IPS-NIHi7 (cell line): ENCODE measurements around the gene BACH2.
"Not testable (repeated sequence)": the region's sequence is repeated elsewhere in the genome, so short reads cannot be mapped to it uniquely, and the experiment has no call there.

Experiments used
- DNase-seq: peaks from one replicate; pipeline ENCODE4 v3.0.0; 2012; ENCODE audit warnings: mixed read lengths; ENCODE audit errors: extremely low spot score

BACH2 gene

DNA sequence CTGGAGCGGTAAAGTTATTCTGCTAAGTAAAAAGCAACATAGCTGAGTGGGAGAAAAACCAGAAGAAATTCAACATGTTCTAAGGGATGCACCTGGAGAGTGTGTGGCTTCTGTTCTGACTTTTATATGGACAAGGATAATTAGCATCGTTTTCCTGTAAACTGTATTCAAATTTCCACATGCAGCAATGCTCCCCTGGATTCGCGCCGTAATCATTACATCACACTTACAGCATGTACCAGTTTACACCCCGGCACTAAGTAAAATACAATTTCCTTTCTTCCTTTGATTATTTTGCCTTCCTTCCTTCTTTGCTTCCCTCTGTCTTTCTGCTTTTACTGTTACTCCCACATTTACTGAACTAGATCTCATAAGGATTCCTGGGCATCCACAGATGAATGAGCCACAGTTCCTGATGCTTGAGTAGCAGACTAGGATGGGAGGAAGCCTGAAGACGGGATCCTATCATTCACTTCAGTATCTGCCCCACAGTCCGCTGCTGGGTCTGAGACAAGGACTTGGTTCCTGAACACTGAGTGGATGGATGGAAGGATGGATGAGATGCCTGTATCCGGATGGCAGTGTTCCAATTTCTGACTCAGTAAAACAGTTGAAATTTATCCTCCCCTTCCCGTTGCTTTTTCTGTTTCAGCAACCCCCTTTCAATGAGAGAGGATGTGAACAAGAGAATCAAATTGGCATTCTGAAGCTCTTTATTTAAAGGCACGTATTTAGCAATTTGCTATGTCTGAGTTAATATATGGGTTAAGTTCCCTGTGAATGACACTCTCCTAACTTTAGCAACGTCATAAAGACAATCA lies 227.7 kb downstream of the BACH2 start:
- DNase-seq, result no peak

DNA sequence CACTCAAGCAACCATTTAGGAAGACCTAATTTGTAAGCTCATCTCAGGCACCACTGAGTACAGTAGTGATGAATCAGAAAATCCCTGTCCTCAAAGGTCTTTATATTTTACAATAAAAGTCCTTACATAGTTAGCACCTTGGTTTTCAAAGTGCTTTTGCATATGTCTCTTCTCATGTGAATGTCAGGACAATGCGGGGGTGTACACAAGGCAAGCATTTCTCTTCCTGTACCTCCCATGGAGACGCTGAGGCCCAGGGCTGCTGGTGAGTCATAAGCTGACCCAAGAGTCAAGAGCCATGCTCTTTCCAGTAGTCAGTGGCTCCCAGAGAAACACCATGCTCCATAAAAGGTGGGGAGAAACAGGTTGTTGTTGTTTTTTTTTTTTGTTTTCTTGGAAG lies 228.4 kb downstream of the BACH2 start:
- peak; percentile 57 for DNase-seq

DNA sequence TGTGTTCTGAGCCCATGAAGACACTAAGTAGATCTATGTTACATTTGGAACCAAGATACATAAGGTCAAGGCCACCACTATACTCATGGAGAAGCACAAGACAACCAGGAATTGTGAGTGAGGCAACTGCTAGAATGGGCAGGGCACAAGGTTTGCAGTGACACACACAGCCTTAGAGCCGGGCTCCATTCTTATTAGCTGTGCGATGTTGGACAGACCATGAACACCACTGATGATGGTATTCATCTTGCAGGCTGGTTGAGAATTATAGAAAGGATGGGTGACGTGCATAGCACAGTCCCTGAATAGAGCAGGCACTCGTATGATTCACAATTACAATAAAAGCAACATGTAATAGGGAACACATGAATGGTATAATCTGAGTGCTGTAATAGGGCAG lies 229.9 kb downstream of the BACH2 start:
- DNase-seq, result no peak

DNA sequence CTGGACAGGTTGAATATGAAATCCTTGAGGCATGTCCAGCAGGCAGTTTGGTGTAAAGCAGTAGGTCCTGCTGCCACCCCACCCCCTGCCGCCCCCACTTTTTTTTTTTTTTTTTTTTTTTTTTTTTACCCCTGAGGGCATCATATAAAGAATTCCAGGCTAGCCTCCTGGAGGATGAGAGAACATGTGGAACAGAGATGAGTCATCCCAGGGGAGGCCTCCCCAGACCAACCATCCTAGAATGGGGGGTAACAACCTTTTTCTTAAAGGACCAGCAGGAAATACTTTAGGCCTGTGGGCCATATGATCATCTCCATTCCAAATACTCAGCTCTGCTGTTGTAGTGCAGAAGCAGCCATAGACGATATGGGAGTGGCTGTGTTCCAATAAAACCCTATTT lies 231.5 kb downstream of the BACH2 start:
- DNase-seq, result no peak

DNA sequence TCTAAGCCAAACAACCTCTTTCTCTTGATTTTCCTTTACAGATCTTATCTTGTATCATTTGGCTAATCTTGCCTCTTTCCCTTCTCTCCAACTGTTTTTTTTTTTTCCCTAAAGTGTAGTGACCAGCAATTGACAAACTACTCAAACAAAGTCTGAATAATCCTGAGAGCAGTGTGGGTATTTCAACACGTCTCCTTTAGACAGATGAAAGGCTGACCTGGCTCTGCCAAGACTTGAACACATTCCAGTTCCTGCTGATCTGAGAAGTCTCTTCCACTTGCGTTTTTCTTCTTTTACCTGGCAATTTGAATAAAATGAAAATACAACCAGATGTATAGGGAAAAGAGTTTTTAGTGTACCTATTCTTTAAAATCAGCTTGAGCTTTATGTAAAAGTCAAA lies 234.0 kb downstream of the BACH2 start:
- DNase-seq, result no peak

DNA sequence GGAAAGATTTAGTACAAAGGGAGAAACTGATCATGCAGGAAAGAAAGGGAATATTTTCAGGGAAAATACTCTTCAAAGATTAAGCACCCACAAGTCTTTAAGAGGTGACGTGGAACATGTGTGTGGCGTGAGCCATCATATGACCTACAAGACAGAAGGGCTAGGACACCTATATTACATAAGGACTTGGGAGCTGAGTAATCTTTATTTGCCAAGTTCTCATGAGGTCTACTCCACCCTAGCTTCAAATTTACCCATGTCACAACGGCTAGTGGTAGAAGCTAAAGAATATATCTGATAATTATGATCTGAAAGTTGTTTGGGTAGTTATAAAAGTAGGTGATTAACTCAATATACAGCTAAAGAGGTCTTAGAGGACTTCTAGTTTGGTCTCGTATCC lies 234.6 kb downstream of the BACH2 start:
- no peak for DNase-seq

DNA sequence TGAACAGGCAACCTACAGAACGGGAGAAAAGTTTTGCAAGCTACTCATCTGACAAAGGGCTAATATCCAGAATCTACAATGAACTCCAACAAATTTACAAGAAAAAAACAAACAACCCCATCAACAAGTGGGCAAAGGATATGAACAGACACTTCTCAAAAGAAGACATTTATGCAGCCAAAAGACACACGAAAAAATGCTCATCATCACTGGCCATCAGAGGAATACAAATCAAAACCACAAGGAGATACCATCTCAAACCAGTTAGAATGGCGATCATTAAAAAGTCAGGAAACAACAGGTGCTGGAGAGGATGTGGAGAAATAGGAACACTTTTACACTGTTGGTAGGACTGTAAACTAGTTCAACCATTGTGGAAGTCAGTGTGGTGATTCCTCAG lies 237.5 kb downstream of the BACH2 start:
- not testable (repeated sequence) for DNase-seq

DNA sequence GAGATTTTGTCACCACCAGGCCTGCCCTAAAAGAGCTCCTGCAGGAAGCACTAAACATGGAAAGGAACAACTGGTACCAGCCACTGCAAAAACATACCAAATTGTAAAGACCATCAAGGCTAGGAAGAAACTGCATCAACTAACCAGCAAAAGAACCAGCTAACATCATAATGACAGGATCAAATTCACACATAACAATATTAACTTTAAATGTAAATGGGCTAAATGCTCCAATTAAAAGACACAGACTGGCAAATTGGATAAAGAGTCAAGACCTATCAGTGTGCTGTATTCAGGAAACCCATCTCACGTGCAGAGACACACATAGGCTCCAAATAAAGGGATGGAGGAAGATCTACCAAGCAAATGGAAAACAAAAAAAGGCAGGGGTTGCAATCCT lies 240.7 kb downstream of the BACH2 start:
- DNase-seq, result not testable (repeated sequence)

DNA sequence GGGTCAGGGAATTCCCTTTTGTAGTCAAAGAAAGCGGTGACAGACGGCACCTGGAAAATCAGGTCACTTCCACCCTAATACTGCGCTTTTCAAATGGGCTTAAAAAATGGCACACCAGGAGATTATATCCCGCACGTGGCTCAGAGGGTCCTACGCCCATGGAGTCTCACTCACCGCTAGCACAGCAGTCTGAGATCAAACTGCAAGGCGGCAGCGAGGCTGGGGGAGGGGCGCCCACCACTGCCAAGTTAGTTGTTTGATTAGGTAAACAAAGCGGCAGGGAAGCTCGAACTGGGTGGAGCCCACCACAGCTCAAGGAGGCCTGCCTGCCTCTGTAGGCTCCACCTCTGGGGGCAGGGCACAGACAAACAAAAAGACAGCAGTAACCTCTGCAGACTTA lies 242.4 kb downstream of the BACH2 start:
- DNase-seq, result not testable (repeated sequence)

DNA sequence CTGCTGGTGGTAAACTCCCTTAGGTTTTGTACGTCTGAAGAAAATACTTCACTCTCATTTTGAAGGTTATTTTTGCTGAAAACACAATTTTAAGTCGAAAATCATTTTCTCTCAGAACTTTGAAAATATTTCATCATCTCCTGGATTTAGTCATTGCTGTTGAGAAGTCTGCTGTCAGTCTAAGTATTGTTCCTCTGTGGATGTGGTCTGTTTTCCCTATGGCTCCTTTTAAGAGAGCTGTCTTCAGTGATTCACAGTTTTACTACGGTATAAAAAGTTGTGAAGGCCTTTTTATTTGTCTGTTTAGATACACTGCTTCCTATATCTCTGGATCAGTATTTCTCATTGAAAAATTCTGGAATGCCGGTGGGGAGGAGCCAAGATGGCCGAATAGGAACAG lies 243.0 kb downstream of the BACH2 start:
- DNase-seq, result no peak

DNA sequence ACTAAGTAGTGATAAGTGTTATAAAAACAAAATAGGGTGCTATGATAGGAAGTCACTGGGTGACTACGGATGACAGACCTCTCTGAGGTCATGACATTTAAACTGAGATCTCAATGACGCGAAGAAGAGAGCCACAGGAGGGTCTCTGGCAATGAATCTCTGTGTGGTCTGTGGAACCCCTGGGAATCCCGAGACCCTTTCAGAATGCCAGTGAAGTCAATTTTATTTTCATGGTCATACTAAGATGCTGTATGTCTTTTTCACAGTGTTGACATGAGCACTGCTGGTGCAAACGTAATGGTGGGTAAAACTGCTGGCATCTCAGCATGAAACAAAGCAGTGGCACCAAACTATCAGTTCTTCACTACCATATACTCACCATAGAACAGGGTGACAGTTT lies 247.3 kb downstream of the BACH2 start:
- DNase-seq, result no peak

DNA sequence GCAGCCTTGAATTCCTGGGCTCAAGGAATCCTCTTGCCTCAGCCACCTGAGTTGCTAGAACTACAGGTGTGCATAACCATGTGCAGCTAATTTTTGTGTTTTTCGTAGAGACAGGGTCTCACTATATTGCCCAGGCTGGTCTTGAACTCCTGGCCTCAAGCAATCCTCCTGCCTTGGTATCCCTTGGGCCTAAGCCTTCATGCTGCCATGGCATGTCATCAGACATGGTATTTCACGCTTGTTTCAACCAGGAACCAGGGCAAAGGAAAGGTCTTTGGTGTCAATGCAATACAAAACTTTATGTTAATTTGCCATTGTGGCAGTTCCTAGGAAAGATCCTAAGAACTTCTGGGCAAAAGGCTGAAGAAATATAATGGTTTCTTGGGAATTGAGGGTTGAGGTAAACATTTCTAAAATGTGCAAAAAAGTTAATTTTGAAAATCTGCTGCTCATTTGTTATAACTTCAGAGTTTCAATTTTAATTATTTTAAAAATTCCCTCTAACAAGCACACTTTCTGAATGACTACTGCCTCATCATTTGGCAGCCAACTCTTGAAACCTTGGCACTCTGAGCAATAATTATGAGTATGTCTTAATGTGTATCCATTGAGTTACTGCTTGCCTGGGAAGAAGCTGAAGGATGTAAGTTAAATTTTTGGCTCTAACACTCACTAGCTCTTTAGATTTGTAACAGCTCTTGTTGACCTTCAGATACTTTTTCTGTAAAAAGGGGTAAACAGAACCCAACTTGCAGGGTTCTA lies 248.3 kb downstream of the BACH2 start:
- DNase-seq, result no peak

DNA sequence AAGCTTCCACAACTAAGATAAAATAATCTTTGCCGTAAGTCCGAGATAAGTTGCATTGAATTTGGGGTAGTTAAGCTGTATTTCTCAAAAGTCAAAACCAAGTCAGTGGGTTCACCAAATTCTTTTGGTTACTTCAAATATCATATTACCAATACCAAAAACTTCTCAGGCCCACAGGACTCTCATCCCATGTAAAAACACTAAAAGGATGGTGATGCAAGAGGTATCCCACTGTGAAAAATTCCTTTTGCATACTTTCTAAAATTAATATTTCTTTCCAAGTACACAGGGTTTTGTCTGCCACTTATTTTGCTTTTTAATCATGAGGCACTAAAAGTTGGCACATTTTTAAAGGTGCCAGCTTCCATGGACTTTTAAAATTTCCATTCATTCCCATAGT lies 251.1 kb downstream of the BACH2 start:
- DNase-seq, result no peak

DNA sequence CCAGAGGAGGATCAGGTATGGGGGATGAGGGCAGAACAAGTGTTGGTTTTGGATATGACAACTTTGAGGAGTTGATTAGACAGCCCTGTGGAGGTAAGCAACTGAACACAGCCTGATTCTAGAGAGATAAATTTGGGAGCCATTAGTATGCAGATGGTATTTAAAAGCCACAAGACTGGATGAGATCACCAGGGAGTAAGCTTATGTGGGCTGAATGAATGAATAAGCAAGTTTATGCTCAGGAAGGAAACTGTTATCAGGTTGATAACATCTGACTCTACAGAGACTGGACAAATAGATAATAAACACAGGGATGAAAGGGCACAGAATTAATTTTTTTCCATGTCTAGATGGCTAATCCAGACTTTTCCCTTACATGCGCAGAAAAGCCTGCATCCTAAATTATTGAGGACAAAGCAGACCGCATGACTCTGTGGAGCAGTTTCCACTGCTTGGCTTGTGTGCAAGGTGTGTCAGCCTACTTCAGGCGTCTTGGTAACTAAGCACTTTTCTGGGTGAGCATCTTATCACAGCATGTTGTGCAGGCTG lies 251.7 kb downstream of the BACH2 start:
- DNase-seq, result no peak

DNA sequence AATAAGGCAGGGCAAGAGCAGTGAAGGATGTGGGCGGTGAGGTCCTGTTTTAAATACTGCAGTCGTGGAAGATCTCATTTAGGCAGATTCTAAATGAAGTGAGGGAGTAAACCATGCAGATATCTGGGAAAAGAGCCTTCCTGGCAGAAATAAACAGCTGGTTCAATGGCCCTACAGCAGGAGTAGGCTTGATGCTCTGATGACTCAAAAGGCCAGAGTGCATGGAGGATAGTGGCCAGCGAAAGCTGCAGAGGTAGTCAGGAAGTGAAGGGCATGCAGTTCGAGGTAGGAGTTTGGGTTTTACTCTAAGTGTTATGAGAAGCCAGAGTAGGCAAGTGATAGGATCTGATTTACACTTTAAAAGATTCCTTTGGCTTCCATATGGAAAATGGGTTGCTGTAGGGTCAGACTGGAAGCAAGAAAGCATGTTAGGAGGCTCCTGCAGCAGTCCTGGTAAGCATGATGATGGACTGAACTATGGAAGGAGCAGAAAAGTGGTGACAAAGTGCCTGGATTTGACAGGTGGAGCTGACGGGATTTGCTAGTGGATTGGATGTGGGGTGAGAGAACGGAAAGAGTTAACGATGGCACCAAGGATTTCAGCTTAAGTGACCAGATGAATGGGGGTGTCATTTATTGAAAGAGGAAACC lies 252.3 kb downstream of the BACH2 start:
- DNase-seq, result no peak

DNA sequence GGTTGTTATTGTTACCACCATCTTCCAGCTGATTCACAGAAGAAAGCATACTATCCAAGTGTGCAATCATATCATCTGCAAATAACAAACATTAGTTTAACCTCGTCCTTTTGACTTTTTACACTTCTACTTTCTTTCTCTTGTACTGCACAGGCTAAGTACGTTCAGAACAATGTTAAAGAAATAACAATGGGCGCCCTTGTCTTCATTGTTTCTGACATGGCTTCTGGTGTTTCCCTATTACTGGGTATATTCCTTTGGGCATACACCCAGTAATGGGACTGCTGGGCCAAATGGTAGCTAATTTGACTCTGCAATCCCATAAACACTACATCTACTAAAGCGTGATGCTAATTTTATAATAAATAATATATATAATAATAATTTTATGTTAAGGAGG lies 255.7 kb downstream of the BACH2 start:
- no peak for DNase-seq

DNA sequence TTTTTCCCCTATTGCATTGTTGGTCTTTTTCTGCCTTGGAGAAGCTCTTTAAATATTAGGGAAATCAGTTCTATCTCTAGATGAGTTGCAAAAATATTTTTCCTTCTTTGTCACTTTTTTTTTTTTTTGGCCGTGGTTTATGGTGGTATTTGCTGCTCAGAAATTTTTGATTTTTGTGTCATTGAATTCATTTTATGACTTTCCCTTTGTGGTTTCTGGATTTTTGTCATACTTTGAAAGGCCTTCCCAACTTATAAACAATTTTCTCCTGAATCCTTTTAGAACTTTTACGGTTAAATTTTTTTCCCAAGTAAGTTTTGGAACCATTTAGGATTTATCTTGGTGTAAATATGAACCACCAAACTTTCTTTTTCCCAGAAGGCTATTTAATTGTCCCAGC lies 256.7 kb downstream of the BACH2 start:
- DNase-seq, result no peak

DNA sequence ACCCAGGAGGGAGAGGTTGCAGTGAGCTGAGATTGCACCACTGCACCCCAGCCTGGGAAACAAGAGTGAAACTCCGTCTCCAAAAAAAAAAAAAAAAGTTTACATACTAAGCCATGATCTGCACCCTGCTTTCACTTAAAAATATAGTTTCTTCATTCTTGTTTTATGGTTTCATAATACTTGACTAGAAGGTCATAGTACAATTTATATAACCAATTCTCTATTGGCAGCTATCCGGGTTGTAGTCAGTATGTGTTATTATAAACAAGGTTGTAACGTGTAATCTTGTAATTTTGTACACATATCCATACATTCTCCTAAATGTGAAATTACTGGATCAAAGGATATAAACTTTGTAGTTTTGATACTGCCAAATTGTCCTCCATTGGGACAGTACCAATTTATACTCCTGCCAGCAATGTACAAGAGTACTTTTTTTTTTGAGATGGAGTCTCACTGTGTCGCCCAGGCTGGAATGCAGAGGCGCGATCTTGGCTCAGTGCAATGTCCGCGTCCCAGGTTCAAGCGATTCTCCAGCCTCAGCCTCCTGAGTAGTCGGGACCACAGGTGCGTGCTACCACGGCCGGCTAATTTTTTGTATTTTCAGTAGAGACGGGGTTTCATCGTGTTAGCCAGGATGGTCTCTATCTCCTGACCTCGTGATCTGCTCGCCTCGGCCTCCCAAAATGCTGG lies 257.5 kb downstream of the BACH2 start:
- no peak for DNase-seq

DNA sequence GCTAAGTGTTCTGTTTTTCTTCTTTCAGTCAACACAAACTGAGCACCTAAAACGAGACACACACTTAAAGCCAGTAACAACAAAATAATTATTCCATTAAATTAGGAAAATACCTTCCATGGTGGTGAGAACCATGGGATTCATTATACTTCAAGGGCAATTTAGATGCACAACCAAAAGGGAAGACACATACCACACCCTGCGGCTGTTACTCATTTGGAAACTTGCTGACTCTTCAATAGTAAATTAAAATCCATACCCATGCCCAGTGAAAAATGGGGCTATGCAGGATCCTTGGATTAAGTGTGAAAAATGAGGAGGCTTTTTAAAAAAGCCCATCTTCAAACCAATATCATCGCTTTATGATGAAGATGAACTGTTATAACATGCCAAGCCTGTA lies 259.7 kb downstream of the BACH2 start:
- DNase-seq, result no peak

DNA sequence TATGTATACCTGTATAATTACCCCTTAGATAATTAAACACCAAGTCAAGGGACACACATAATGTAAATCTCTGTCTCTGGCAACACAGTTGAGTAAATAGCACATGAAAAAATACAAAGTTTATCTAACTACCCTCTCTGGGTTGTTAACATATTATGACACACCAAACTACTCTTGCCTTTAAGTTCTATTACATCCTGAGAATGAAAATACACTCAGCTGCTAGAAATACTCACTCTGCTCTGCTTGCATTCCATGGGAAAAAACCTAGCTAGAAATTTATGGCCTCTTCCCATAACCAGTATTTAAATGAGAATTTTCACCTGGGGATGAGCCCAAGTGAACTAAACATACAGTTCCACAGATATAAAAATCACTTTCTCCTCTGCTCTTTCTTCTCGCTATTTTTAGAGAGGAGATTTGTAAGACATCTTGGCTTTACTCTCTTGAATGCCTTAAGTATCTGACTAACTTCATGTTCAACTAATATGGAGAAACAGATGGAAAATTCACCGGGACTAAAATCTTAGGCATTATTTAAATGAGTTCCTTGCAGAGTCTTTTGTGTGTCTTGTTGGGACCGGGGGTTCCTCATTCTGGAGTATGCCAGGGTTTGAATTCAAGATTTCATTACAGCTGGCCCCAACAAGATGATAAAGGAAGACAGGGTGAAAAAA lies 261.5 kb downstream of the BACH2 start:
- DNase-seq, result no peak

DNA sequence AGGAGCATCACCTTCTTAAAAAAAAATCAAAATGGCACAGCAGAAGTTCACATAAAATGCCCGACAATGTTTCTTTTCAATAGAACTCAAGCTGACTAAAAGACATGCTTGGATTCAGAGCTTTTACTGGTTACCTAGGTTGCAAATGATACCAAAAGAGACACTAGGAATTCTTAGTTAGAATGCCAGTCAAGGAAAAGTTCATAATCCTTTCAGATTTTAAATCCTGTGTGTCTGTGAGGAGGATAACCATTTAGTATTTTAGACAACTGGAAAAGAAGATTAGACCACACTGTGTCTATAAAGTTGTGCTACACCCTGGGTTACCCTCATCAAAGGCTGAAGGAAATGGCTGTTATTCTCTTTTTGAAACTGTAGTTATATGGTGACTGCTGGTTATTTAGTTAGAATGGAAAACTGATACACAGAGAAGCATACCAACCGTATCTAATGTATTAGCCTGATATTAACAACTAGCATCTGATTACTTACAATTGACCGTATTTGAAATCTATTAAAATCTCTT lies 262.8 kb downstream of the BACH2 start:
- no peak for DNase-seq
